ENCODE measurements around the gene SYCE1L.
"Not testable (repeated sequence)": the region's sequence is repeated elsewhere in the genome, so short reads cannot be mapped to it uniquely, and the experiment has no call there.

SYCE1L gene

GRCh38 chr16:77236063-77236511 lies 36.9 kb downstream of the SYCE1L start:
- Histone ChIP-seq H3K9me3 (no peaks in the 10 kb centered on the region), H3K4me3 (ENCODE audit: low read depth in 1 of 2, low read length in 1 of 2) (no peak overlapping the region), H3K27ac (no peak overlapping the region), H3K4me1 (ENCODE audit: control insufficient read depth in 1 of 2, insufficient read depth in 1 of 2, low read depth in 1 of 2, low read length in 1 of 2) (no peaks in the 10 kb centered on the region), H3K36me3 (no peaks in the 10 kb centered on the region), H3K27me3 (peaks cover 37% of the 10 kb centered on the region)
- peak; percentile 67 for TF ChIP-seq CTCF (IDR thresholded peaks at IDR 0.05)

GRCh38 chr16:77238593-77238992 lies 39.4 kb downstream of the SYCE1L start:
- Histone ChIP-seq H3K27me3 (peaks cover 35% of the 10 kb centered on the region), H3K4me1 (ENCODE audit: control insufficient read depth in 1 of 2, insufficient read depth in 1 of 2, low read depth in 1 of 2, low read length in 1 of 2) (no peaks in the 10 kb centered on the region), H3K4me3 (ENCODE audit: low read depth in 1 of 2, low read length in 1 of 2) (no peak overlapping the region), H3K27ac (no peak overlapping the region), H3K36me3 (no peaks in the 10 kb centered on the region), H3K9me3 (no peaks in the 10 kb centered on the region)
- TF ChIP-seq CTCF (IDR thresholded peaks at IDR 0.05), result no peak

- not testable (repeated sequence) for H3K27me3 ChIP-seq; H3K27ac ChIP-seq; H3K36me3 ChIP-seq; H3K9me3 ChIP-seq; H3K4me1 ChIP-seq (ENCODE audit: control insufficient read depth in 1 of 2, insufficient read depth in 1 of 2, low read depth in 1 of 2, low read length in 1 of 2); H3K4me3 ChIP-seq (ENCODE audit: low read depth in 1 of 2, low read length in 1 of 2)
Observed at GRCh38 chr16:77242471-77242870, 43.3 kb downstream of the SYCE1L start.

- no peak overlapping the region for H3K27ac ChIP-seq
- no peak overlapping the region for H3K4me3 ChIP-seq (ENCODE audit: low read depth in 1 of 2, low read length in 1 of 2)
- H3K27me3 ChIP-seq, result no peaks in the 10 kb centered on the region
- H3K4me1 ChIP-seq (ENCODE audit: control insufficient read depth in 1 of 2, insufficient read depth in 1 of 2, low read depth in 1 of 2, low read length in 1 of 2), result no peaks in the 10 kb centered on the region
- H3K36me3 ChIP-seq, result no peaks in the 10 kb centered on the region
- no peaks in the 10 kb centered on the region for H3K9me3 ChIP-seq
- TF ChIP-seq CTCF (IDR thresholded peaks at IDR 0.05), result no peak
Observed at GRCh38 chr16:77246150-77246549, 46.9 kb downstream of the SYCE1L start.

- Histone ChIP-seq H3K9me3 (no peaks in the 10 kb centered on the region), H3K27me3 (no peaks in the 10 kb centered on the region), H3K4me1 (ENCODE audit: control insufficient read depth in 1 of 2, insufficient read depth in 1 of 2, low read depth in 1 of 2, low read length in 1 of 2) (no peaks in the 10 kb centered on the region), H3K4me3 (ENCODE audit: low read depth in 1 of 2, low read length in 1 of 2) (no peak overlapping the region), H3K27ac (no peak overlapping the region), H3K36me3 (no peaks in the 10 kb centered on the region)
- no peak for TF ChIP-seq CTCF (IDR thresholded peaks at IDR 0.05)
Observed at GRCh38 chr16:77250400-77250799, 51.2 kb downstream of the SYCE1L start.
